Amygdala (tissue), 56 donors: ENCODE results near the gene ANXA2R.

ENCODE experiments used
- DNase-seq, 56 donors: peaks; one replicate each; lab custom pipeline; 2025; lab: John Stamatoyannopoulos, UW

The ANXA2R gene

DNA sequence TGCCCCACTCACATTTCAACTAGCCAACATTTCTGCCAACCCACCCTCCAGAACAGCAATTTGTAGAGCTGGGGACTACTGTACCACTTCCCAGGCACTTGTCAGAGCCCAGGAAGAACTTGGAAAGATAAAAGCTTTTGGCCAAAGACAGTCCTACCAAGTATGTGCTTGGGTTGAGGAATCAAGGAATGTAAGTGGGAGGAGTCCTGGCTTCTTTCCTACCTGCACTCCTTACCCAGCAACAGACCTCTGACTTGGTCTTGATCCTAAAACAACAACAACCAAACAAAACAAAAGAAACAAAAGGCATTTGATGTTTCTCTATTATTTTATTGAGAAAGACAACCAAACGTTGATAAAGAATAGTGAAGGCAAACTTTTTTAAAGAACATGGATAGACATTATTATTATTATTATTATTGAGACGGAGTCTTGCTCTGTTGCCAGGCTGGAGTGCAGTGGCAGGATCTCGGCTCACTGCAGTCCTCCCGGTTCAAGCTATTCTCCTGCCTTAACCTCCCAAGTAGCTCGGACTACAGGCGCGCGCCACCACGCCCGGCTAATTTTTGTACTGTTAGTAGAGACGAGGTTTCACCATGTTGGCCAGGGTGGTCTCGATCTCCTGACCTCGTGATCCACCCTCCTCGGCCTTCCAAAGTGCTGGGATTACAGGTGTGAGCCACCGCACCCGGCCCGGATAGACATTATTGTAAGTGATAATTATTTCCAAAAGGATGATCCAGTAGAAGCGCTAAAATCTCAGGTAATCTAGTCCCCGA is 33.5 kb downstream of the ANXA2R start:
- no peak for DNase-seq

DNA sequence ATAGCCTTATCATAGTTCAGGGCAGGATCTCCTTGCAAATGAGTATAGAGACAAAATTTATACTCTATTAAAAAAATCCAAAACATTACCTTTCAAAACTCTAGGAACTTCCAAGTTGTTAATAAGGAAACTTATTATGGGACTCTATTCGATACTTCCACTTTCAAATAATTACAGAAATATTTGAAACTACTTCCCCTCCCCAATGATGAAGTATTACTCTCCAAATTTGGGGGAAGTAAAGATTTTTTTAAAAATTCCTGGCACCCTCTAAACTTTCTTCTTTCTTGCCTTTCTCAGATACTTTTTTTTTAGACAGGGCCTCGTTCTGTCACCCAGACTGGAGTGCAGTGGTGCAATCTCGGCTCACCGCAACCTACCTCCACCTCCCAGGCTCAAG is 35.1 kb downstream of the ANXA2R start:
- no peak for DNase-seq

DNA sequence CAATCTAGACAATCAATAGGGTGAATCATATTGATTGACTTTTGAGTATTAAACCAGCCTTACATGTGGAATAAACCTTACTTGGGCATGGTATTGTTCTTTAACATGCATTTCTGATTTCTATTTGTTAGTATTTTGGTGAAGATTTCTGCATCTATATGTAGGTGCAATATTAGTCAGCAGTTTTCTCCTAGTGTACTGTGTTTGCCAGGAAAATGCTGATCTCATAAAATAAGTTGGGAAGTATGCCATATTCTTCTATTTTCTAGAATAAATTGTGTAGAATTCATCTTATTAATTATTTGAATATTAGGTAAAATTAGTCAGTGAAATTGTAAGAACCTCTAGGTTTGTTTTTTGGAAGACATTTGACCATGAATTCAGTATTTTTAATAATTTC is 38.4 kb downstream of the ANXA2R start:
- no peak for DNase-seq

DNA sequence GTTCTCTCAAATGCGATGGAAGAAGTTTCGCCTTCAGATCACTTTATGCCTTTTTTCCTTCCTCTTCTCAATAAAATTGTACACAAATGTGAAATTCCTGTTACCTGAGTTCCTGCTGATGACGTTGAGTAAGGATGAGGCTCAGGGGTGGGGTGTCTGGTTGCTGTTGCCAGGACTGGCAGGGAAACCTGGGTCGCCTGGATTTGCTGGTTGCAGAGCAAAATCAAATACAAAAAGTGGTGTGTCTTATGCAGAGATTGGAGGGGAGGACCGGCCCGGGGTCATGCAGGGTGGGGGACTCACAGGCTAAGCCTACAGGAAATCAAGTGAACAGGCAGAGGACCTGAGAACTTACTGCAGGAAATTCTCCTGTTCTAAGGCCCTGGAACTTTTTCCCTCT is 39.2 kb downstream of the ANXA2R start:
- no peak for DNase-seq

DNA sequence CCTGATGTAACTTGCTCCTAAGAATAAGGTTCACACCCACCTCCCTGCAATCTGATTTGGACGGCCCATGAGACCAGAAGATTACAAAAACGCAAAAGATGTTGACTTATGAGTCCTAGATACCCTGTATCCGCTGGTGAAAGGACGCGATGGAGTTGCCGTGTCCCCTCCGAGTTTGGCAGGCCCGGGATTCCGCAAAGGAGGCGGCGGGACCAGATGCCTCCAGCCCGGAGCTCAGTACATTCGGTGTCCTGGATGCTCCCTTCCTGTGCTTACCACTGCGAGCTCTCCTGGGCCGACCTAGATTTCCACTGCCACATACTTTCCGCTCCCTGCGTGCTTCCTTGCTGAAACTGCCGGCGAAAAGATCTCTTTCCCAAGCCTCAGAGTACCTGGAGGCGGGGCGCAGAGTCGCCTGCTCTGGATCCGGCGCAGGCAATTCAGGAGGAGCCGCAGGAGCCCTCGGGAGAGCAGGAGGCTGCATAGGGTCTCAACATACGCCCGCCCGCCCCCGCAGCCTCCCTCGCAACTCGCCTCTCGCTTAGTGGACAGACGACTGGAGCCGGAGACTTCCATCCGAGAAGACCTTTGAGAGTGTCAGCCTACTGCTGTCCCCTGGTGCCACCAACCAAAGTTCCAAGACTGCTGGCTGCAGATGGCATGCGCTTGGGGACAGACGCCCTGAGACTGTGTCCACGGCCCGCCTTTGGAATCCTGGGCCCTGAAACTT is 39.8 kb downstream of the ANXA2R start:
- DNase-seq, result no peak

DNA sequence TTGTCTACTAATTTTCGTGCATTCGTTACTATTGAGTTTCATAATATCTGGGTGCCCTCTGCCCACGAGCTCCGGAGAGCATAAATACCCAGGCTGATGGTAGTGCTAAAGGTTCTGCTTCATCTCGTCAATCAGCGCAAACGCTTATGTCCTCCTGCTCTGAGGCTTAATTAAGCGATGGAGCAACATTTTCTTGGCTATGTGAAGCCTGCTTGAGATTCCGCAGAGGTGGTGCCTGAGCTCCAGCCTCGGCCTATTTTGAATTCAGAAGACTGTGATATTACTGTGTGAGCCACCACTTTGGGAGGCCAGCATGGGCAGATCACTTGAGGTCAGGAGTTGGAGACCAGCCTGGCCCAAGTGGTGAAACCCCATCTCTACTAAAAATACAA is 44.8 kb downstream of the ANXA2R start:
- no peak for DNase-seq

DNA sequence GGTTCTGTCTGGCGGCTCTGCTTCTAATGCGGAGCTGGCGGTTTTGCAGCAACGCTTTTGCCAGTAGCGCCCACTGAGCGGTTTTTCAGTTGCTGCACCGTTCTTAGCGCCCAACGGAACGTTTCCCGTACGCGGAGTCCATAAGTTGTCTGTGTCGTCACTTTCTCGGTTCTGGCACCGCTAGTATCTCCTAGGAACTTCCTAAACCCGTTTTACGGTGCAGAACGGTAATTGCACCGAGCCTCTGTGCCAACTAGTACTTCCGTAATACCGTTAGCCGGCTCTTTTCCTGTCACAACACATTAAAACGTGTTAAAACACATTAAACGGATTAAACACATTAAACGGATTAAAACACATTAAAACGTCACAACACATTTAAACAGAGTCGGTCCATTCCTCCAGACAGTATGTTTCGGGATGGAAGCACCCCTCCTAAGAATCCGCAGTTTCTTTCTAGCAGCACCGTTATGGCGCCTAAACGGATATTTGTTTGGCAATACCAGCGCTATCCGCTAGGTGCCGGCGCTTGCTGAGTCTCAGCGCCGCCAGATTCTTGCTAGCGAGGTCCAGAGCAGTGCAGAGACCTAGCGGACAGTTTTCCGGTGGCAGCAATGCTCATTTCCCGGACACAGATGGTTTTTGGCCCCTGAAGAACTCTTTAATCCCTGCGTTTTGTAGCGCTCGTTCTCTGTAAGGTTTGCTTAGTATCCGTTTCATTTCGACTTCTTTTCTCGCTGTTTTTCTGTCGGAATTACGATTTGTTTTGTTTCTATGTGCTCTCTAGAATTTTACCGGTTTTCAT is 45.4 kb downstream of the ANXA2R start:
- DNase-seq, result peak in 38 of 56 donors; percentile 4 to 81 (median 36)

DNA sequence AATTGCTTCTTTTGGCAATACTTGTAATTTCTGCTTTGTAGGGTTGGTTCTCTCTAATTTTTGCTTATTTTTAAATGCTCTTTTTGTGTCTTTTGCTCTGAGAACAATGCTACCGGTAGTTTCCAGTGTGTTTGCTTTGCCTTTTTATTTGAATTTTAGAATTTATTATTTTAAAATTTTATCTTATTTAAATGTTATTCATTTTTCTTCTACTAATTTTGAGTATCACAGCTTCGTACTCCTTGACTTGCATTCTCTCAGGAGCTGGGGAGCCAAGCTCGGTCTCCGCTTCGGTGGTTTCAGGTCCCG is 45.9 kb downstream of the ANXA2R start:
- no peak for DNase-seq

DNA sequence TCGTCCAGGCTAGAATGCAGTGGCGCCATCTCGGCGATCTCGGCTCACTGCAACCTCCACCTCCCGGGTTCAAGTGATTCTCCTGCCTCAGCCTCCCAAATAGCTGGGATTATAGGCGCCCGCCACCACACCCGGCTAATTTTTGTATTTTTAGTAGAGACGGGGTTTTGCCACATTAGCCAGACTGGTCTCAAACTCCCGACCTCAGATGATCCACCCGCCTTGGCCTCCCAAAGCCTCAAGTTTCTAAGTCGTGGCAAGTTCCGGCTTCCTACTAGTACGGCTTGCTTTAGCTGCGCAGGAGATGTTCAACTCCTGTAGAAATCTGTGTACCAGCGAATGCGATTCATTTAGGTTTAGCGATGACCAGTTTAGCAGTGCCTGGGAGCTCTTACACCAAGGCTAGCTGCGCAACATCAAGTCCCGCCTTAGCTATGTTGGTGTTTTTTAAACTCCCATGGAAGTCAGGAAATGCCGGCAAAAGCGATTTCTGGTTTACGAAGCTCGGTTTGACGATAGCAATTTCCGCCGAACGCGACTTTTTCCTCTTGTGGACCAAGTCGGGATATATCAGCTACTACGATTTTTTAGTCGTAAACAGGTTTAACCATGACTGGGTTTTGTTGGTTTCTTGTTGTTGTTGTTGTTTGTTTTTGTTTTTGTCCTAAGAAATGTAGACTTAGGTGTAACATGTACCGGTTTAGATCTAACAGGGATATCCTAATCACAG is 46.4 kb downstream of the ANXA2R start:
- DNase-seq, result no peak

DNA sequence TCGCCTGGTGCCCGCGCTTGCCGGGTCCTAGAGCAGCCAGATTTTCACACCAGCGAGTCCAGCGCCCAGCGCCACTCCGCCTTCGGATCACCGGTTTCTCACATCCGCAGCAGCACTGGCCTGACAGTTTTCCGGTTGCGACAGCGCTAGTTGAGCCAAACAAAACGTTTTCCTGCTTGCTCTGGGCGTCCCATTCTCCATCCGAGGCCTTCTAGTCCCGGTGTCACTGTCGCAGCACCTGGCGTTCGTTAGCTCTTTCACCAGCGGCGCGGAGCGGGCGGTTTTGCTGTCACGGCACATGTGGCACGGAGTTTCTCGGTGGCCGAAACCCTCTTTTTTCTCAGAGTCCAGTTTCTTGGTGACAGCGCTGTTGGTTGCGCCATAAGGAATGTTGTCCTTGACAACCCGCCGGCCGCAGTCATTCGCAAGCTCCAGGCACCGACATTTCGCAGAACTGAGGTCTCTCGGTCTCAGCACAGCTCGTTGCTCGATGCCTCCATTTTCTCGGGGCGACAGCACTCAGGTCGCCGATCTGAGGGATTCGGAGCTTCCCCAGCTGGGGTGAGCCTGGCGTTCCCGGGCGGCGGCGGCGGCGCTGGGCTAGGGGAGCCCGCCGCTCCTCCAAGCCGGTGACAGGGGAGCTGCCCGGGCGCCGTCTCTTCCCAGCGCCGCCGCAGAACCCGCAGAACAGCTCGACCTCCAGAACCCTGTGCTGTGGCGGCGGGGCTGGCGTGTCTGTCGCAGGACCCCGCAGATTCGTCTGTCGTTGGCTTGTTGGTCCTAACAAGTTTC is 47.8 kb downstream of the ANXA2R start:
- peak in 14 of 56 donors; percentile 8 to 48 (median 21) for DNase-seq

DNA sequence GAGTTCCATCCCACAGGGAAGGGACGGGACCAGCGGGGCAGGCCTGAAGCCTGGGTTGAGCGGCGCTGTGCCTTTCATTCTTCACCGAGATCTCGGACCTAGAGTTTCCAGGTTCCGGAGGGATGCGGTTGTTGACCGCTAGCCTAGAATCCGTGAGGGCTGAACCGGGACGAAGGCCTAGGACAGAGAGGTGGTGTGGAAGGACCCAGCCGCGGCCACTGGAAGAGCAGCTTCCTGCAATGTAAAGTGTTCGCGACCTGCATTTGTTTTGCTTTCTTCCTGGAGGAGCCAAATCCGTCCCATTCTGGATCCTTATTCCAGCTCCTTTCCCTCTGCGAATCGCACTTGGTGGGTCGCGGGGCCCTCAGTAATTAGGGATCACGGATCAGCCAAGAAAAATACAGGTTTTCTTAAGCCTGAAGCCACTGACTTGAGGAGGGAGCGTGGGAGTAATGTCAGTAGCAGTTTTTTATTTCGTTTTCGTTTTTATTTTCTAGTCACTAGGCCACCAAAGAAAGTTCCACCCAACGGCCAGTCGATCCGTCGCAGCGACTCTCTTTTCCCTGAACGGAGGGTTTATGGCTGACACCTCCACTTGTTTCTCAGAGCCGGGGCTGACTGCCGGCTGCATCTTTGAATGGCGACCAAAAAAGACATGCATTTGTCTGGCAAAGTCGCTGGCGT is 48.6 kb downstream of the ANXA2R start:
- peak in 1 of 56 donors; percentile 36 for DNase-seq

DNA sequence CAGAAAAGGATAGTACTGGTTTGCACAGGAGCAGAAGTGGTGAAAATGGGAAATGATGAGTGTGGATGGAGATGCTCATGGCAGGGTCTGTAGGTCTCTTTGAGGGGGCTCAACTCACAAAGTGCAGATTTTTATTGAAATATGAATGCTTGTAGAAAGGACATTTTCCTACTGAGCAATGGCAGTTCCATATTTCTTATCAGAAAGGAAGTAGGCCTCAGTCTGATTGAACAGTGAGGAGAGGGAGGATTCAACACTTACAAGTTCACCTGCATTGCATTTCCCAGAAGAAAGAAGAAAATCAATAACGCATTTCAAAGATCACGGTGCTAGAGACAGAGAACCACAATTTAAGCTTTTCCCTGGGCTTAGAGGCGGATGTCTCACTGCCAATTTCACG is 49.2 kb downstream of the ANXA2R start:
- no peak for DNase-seq
